DMS153 treated with DMSO at 0.1 percent for 48 hours (cell line): ENCODE measurements around the gene GRAP.

Source experiments
- DNase-seq: peaks from one replicate; lab custom pipeline; 2025; ENCODE audit not compliant: unreplicated experiment; lab: John Stamatoyannopoulos, UW

GRAP gene

DNA sequence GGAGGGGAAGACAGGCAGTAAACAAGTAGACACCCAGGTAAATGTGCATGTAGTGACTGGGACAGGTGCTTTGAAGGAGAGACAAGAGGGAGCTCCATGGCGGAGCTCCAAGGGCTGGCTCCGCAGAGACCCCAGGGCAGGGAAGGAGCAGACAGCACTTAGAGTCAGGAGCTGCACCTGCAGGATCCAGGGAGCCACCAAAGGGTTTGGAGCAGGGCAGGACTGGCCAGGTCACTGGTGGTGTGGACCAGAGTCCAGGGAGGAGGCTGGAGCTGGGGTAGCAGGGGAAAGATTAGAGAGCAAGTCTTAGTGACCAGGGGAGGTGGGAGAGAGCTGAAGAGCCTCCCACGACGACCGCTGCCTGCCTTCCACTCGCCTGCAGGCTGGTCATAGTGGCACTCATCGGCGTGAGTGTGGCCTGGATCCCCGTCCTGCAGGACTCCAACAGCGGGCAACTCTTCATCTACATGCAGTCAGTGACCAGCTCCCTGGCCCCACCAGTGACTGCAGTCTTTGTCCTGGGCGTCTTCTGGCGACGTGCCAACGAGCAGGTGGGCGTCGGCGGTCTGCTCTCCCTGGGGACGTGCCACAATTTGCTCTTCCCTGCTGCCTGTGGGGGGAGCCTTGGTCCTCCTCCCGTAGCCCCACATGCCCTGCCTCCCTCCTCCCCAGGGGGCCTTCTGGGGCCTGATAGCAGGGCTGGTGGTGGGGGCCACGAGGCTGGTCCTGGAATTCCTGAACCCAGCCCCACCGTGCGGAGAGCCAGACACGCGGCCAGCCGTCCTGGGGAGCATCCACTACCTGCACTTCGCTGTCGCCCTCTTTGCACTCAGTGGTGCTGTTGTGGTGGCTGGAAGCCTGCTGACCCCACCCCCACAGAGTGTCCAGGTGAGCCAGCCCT, 27.5 kb downstream of the GRAP start:
- DNase-seq: no peak

DNA sequence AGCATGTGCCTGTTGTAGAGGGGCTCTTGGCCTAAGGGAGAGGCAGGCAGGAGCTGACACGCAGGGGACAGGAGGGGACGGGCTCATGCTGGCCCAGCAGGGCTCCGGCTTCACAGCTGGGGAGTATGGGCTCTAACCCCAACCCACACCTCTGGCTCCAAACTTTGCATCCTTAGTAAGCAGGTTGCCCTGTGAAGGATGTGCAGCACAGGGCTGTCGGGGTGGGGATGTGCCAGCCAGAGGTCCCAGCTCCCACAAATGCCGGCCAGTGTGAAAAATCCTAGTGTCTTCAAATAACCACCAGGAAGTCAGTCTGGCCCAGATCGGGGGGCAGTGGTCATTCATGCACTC, 28.2 kb downstream of the GRAP start:
- no peak for DNase-seq

DNA sequence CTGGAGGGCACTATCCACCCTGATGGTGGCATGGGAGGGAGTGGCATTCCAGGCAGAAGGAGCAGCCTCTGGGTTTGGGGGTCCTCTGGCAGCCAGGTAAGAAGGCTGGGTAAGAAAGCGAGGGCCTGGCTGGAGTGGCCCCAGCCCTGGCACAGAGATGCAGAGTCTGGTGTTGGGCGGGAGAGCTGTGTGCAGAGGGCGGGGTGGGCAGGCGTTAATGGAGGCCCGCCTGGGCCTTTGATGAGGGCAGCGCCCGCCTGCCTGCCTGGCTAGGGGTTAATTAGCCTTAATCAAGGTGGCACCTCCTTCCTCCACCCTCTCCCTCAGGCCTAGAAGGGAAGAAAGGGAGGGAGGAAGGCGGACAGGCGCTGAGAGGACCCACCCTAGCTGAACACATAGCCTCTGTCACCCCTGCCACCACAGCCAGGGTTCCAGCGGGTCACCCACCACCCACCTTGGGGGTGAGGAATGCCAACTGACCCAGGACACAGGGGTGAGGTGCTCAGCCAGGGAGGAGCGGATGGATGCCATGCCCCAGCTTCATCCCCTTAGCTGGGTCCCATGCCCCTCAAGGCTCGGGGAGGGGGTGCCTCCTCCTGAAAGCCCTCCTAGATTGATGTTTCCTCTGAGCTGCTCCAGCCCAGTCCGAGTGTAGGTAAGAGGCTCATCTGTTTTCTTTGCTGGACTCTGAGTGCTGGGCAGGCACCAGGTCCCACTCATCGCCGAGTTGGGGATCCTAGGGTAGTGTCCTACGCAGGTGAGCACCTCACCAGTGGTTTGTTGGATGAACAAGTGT, 28.8 kb downstream of the GRAP start:
- no peak for DNase-seq

DNA sequence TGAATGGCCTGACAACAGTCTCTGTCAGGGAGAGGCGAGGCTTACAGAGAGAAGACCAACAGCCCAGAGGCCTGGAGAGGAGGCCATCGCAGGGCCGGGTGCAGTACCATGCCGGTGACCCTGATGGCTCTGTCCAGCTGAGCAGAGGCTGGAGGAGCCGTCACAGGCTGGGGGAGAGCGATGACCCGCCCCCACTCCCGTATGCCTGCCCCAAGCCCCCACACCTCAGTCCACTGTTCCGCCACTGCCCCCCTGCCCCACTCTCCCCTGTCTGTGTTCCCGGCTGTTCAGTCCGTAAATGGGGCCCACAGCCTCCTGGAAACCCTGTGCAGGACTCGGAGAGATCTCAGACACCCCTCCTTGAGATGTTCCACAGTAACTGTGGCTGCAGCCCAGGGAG, 29.4 kb downstream of the GRAP start:
- DNase-seq: no peak

DNA sequence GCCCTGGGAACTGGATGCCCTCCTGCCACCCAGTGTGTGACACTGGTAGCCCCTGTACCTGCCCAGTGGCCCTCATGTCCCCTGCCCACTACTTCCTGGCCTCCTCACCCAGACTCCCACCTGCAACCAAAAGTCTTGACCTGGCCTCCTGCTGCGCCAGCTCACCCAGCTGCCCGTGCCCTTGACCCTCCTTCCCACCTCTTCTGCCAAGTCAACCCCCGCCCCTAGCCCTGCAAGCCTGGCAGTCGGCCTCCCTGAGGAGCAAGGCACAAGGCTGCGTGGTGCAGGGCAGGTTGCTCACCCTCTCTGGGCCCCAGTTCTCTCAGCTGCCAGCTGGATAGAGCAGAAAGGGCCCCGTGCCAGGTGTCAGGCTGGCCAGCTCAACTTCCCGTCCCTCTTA, 29.9 kb downstream of the GRAP start:
- DNase-seq: no peak

DNA sequence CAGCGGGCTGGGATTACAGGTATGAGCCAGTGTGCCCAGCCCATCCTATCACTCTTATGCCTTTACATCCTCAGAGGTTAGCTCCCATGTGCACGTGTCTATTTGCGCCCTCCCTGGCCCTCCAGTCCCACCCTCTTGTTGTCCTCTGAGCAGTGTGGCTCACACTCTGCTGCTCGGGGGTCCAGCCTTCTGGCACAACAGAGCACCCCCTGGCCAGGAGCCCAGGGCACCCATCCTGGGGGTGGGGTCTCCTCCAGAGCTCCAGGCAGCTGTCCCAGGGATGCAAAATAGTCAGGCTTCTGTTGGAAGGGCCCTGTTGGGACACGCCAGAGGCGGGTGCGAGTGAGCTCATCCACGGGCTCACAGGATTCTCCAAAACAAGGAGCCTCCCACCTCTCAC, 30.5 kb downstream of the GRAP start:
- no peak for DNase-seq

DNA sequence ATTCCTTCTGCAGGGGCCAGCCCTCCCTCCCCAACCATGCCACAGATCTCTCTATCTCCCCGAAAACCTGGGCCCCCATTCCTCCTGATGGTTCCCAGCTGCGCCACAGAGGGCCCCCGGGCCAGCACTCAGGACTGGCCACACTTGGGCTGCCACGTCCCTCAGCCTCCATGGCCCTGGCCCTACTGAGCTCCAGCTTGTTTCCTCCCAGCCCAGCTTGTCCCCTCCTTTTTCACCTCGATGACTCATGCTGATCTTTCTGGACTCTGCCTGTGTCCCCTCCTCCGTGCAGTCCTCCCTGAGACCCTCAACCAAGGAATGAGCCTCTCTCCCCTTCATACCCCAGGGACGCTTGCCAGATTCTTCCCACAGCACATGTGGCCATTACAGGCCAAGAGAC, 31.3 kb downstream of the GRAP start:
- DNase-seq: no peak

DNA sequence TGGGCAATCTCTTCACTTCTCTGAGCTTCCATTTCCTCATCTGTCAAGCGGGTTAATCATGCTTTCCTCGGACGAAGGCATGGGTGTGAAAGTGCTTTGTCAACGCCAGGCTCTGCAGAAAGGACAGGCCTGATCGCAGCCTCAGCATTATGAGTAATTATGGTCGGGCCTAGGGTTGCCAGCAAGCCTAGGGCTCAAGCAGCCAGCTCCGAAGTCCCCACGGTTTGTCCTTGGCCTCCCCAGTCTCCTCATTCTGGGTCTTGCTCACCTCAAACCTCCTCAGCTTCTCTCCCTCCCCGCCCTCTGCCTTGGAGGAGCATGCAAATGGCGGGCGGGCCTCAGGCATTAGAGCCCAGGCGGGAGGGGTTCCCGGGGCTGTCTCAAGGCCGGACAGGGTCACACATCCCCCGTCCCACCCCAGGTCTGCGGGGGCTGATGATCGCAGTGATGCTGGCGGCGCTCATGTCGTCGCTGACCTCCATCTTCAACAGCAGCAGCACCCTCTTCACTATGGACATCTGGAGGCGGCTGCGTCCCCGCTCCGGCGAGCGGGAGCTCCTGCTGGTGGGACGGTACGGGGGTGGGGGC, 32.0 kb downstream of the GRAP start:
- no peak for DNase-seq

DNA sequence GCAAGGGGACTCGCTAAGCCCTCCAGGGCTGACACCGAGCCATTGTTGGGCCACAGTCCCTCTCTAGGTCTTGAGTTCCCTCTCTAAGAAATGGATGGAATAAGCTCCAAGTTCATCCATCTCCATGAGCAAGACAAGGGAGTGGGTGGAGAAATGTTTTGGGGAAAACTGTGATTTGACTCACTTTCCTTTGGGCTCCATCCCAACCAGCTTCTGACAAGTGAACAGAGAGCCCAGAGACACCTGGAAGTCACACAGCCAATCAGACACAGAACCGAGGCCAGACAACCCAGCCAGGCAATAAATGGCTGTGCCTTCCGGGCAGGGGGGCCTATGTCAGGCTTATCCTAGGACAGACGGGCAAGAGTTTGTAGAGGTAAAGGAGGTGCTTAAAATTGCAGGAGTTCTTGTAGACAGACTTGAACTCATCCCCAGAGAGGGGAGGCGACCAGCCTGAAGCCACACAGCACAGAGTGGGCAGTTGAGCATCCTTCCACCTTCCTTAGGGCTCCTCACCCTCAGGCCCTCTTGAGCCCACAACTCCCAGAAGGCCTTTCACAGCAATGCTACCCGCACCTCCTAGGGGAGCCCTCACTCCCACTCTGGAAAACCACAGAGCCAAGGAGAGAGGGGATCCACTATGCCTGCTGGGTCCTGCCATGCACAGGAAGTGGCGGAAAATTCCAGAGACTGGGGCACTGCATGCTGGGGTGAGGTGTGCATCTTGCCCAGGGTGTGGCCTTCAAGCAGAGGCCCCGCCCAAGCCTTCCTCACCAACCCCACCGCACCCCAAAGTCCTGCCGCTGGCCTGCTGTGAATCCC, 32.7 kb downstream of the GRAP start:
- DNase-seq: no peak

DNA sequence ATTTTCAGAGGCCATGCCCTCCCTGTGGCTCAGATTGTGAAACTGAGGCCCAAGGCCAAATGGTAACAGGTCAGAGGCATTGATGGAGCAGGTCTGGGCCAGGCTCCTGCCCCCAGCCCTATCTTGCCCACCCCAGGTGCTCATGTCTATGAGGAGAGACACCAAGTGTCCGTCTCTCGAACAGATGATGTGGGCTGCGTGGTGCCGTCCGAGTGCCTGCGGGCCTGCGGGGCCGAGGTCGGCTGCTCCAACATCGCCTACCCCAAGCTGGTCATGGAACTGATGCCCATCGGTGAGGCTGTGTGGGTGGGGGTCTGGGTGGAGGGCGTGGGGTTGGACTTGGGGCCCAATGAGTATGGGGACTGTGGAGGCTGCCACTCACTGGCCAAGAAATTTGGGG, 33.5 kb downstream of the GRAP start:
- no peak for DNase-seq

DNA sequence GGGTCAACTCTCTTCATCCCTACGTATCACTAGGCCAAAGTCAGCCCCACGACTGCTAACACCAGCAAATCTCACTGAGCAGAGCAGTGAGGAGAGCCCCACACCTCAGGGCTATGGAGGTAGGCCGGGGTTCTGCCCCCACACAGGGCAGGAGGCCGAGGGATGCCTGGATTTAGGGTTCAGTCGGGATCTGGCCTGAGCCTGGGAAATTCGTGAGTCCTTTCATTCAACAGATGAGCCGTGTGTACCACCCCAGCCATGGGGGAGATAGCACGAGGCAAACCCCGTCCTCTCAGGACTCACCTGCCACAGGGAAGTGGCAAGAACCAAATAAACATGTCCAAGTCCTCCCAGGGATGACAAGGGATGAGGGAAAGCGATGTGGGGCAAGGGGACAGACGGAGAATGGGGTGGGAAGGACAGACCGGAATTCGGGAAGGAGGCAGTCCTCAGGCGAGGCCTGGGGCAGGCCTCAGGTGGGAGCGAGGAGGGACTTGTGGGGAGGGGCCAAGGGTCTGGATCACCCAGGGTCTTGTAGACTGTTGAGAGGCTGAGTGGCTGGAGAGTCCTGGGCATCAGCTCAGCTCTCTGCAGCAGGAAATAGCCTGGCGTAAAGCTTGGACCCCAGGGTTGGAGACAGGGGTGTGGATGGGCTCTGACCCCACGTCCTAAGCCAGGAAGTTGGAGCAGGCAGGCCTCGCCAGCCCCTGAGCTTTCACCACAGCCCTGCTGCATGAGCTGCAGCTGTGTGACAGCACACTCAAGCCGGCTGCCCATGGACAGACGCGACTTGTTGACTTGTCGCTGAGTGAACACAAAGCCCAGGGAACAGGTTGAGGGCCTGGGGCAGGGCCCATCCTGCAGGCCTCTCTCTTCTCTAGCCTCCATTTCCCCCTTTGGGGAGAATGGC, 34.3 kb downstream of the GRAP start:
- DNase-seq: no peak

DNA sequence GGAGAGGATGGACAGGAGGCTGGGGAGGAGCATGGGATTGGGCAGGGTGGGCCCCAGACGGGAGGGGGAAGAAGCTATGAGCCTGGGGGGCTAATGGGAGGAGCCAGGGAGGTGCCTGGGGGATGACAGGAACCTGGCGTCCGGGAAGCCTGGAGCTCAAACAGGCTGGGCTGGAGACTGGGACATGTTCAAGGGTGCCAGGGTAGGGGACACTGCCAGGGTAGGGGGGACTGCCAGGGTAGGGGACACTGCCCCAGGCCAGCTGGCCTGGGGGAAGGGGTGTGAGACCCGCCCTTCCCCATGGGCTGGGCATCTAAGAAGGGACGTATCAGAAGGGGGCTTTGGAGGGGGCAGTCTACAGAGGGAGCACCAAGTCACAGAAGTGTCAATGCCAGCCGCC, 35.2 kb downstream of the GRAP start:
- DNase-seq: no peak

DNA sequence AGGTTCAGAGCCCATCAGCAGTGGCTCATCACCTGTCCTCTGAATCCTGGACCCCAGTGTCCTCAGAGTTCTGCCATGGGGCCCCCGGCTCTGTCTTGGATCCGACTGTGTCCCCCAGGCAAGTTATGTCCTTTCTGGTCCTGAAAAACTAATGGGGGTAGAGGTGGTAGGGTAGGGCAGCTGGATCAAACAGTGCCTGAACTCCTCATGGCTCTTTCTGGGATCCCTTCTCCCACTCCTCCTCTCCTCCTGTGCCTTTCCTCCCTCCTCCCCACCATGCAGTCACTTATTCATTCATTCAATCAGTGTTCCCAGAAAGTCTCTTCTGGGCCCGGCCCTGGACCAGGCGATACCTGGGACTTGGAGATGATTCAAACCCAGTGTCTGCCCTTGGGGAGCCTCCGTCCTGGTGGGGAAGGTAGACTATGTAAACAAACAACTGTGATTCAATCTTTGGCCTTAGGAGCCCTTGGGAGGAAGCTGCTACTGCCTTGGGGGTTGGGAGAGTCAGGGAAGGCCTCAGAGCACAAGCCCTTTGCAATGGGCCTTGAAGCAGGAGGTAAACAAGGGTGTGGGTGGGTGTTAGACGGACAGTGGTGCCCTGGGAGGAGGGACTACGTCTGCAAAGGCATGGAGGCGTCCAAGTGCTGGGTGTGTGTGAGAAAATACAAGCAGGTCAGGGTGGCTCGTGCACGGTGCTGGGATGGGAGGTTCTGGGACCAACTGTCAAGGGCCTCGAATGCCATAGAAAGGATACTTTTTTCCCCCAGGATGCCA, 35.8 kb downstream of the GRAP start:
- DNase-seq: no peak

DNA sequence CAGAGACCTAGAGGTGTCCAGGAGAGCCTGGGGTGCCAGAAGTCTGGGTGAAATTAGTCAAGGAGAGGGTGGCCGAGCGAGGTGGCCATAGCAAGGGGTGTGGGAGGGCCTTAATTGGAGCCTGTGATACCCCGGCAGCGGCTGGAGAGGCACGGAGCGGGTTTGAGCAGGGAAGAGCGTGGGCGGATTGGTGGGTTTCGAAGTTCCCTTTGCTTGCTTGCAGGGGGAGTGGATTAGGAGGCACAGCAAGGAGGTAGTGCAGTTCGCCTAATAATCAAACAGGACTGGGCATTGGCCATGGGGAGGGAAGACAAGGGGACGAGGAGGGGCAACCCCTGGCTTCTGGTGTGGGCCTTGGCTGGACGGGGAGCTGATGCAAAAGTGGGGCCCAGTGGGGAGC, 36.8 kb downstream of the GRAP start:
- DNase-seq: no peak

DNA sequence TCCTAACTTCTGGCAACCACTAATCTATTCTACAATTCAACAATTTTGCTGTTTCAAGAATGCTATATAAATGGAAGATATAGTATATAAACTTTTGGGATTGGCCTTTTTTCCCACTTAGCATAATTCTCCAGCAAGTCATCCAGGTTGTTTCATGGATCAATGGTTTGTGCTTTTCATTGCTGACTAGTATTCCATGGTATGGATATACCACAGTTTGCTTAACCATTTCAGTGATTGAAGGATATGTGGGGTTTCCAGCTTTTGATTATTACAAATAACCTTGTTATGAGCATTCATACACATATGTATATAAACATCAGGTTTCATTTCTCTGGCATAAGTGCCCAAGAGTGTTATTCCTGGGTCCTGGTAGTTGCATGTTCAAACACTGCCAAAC, 40.1 kb downstream of the GRAP start:
- no peak for DNase-seq

DNA sequence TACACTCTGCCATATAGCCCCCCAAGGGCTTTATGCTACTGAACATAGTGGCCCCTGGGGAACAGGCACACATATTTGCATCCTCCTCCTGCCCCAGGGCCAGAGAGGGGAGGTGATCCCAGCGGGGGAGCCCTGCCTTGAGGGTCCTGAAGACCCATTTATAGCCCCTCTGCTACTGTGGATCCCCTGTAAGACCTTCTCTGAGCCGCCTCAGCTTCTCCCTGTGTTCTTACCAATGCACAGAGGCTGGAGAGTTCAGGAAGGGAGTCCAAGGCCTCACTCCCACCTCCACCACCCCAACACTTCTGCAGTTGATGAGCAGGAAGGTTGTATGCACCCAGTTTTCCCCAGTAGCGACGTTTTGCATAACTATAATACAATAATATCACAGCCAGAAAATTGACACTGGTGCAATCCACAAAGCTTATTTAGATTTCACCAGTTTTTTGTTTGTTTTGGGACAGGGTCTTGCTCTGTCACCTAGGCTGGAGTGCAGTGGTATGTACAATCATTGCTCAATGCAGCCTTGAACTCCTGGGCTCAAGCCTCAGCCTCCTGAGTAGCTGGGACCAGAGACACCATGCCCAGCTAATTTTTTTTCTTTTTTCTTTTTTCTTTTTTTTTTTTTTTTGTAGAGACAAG, 40.8 kb downstream of the GRAP start:
- DNase-seq: no peak

DNA sequence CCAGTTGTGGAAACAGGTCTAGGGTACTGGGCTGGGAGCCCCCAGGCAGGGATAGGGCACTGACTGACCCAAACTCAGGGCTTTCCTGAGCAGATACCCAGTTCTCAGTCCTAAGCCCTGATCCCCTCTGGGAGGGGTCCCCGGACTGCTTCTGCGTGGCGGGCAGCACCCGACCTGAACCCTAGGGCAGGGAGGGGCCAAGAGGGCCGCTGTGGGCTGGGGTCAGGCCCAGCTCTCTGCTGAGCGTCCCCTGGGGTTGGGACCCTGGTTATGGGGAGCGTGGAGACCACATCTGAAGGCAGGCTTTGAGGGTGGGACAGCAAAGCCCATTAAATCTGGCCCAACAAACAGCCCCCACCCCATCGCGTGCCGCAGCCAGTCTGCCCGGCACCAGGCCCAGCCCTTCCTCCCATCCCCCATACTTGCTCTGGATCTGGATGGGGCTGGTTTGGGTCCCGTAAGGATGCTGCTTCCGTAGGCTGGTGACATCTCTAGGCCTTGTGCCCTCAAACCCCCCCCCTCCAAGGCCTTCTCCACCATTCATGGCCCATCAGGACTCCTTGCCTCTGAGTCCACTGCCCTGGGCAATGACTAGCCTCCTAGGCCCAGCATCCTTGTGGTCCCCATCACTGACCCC, 41.5 kb downstream of the GRAP start:
- no peak for DNase-seq

DNA sequence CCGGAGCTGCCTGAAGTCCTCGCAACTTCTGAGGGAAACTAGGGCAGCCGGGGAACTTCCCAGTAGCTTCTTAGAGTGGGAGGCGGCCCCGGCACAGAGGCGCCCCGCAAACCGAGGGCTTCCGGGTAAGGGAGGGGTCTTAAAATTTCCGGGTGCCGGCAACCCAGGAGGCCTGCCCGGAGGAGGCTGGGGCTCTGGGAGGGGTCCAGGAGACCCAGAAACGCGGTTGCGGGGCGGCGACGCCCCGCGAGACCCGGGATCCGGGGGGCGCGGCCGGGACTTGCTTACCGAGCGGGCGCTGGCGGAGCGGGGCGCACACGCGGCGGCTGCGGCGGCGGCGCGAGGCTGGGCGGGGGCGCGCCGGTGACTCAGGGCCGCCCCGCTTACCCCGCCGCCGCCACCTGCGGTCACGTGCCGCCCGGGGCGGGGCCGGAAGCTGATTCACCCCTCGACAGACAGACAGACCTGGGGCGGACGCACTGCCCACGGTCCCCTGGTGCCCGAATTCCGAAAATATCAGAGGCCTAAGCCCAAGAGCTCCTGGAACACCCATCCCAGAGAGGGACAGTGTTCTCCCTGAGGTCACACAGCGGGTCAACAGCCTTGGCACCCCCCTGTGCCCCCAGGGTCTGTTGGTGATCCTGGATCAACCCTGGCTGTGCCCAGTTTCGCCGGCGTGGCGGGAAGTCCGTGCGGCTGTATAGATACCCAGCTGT, 42.2 kb downstream of the GRAP start, which contains the start of gene FAM83G:
Gene FAM83G (minus strand): TSS at position 344 of the 716 bp plus-strand sequence. CDS start 723 bp downstream, outside the sequence.
- no peak for DNase-seq
